Gastroesophageal sphincter (tissue), 3 donors: ENCODE data around the gene CUBN.

Experiments
- CTCF ChIP-seq, 4 experiments: fragments of 200-600 bp in 2 of 4; fragments of 450-650 bp in 2 of 4; sonication (generic) in 1 of 4; IDR thresholded peaks; one replicate each; pipeline ENCODE4 v1.5.1; 2017 to 2019; ENCODE audit warnings: antibody characterized with exemption in 4 of 4, mild to moderate bottlenecking in 2 of 4, moderate library complexity in 2 of 4
- EP300 ChIP-seq: sonication (generic); formaldehyde crosslinking; IDR thresholded peaks from one replicate; pipeline ENCODE4 v1.6.1; 2017; ENCODE audit warnings: antibody characterized with exemption, mild to moderate bottlenecking
- POLR2A ChIP-seq, 2 donors: fragments of 450-650 bp; IDR thresholded peaks; one replicate each; pipeline ENCODE4 v1.6.1; 2017; ENCODE audit warnings: antibody characterized with exemption in 2 of 2, mild to moderate bottlenecking in 2 of 2, moderate library complexity in 1 of 2
- POLR2AphosphoS5 ChIP-seq: sonication (generic); formaldehyde crosslinking; IDR thresholded peaks from one replicate; pipeline ENCODE4 v1.6.1; 2017; ENCODE audit warnings: antibody characterized with exemption

GRCh38 chr10:16909961-16910792, 219.4 kb downstream of the CUBN start:
- no peak for TF ChIP-seq POLR2A (IDR thresholded peaks at IDR 0.05)
- TF ChIP-seq CTCF (IDR thresholded peaks at IDR 0.05): no peak
- TF ChIP-seq POLR2AphosphoS5: no peak
- no peak for TF ChIP-seq EP300
